ENCODE results near the gene ZNF135. TPM values are rescaled to one million over a fixed set of nuclear protein-coding genes. Genes with fewer than 3 reads are reported as not detected.

Gene ZNF135
- total RNA-seq, 1 experiment from 2014 or later, result not detected

GRCh38 chr19:58054901-58055874, 3.9 kb upstream of the ZNF135 start:
- Histone ChIP-seq H3K9me3 (ENCODE audit: low read length) (peaks cover 33% of the 10 kb centered on the region), H3K27me3 (ENCODE audit: low read length) (no peaks in the 10 kb centered on the region), H2AFZ (ENCODE audit: low read length) (no peak overlapping the region), H3K4me1 (ENCODE audit: low read length) (no peaks in the 10 kb centered on the region), H3K4me3 (ENCODE audit: low read length) (no peak overlapping the region), H3K9me2 (replicated peaks; ENCODE audit: insufficient read depth, low read length) (no peaks in the 10 kb centered on the region), H3K4me2 (ENCODE audit: low read depth, low read length, poor library complexity, severe bottlenecking) (no peak overlapping the region), H4K20me1 (ENCODE audit: insufficient read depth, low read depth, low read length) (no peaks in the 10 kb centered on the region), H3K79me2 (ENCODE audit: low read length) (no peaks in the 10 kb centered on the region), H3K36me3 (ENCODE audit: insufficient read depth, low read length) (no peaks in the 10 kb centered on the region; the same call in 1 of the 2 replicates), H3K9ac (ENCODE audit: low read length) (no peak overlapping the region), H3K27ac (ENCODE audit: low read length) (no peak overlapping the region)
- no peak for DNase-seq

DNA sequence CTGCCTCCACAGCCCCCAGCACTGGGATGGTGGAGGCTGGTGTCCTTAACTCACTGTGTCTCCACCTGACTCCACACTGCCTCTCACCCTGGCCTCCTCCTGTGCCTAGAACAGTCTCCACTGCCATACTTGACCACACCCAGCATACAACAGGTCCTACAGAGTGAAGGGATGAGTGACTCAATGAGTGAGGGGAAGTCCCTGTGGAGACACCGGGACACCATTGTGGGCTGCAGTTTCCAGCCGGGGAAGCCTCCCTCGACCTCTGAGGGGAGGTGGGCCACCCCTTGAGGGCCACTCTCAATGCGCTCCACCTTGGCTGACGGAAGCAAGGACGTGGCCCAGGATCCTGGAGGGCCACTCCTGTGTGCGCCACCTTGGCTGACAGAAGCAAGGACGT, 2.8 kb upstream of the ZNF135 start:
- Histone ChIP-seq H3K4me2 (ENCODE audit: low read depth, low read length, poor library complexity, severe bottlenecking) (no peak overlapping the region), H3K79me2 (ENCODE audit: low read length) (no peaks in the 10 kb centered on the region), H4K20me1 (ENCODE audit: insufficient read depth, low read depth, low read length) (no peaks in the 10 kb centered on the region), H3K4me3 (ENCODE audit: low read length) (no peak overlapping the region), H2AFZ (ENCODE audit: low read length) (no peak overlapping the region), H3K27me3 (ENCODE audit: low read length) (no peaks in the 10 kb centered on the region), H3K27ac (ENCODE audit: low read length) (no peak overlapping the region), H3K4me1 (ENCODE audit: low read length) (no peaks in the 10 kb centered on the region), H3K9me3 (ENCODE audit: low read length) (peaks cover 34% of the 10 kb centered on the region), H3K9ac (ENCODE audit: low read length) (no peak overlapping the region), H3K36me3 (ENCODE audit: insufficient read depth, low read length) (no peaks in the 10 kb centered on the region; the same call in 1 of the 2 replicates), H3K9me2 (replicated peaks; ENCODE audit: insufficient read depth, low read length) (no peaks in the 10 kb centered on the region)
- DNase-seq, result no peak

GRCh38 chr19:58056861-58057260, 2.2 kb upstream of the ZNF135 start:
- H3K9ac ChIP-seq (ENCODE audit: low read length), result no peak overlapping the region
- H3K9me3 ChIP-seq (ENCODE audit: low read length), result peaks cover 33% of the 10 kb centered on the region
- no peak overlapping the region for H3K4me3 ChIP-seq (ENCODE audit: low read length)
- no peak overlapping the region for H3K27ac ChIP-seq (ENCODE audit: low read length)
- no peaks in the 10 kb centered on the region for H3K36me3 ChIP-seq (ENCODE audit: insufficient read depth, low read length)
- no peaks in the 10 kb centered on the region for H3K79me2 ChIP-seq (ENCODE audit: low read length)
- no peaks in the 10 kb centered on the region for H3K9me2 ChIP-seq (replicated peaks; ENCODE audit: insufficient read depth, low read length)
- no peak overlapping the region for H3K4me2 ChIP-seq (ENCODE audit: low read depth, low read length, poor library complexity, severe bottlenecking)
- no peaks in the 10 kb centered on the region for H3K4me1 ChIP-seq (ENCODE audit: low read length)
- H2AFZ ChIP-seq (ENCODE audit: low read length), result no peak overlapping the region
- H4K20me1 ChIP-seq (ENCODE audit: insufficient read depth, low read depth, low read length), result no peaks in the 10 kb centered on the region
- no peak for DNase-seq
- no peaks in the 10 kb centered on the region for H3K27me3 ChIP-seq (ENCODE audit: low read length)

GRCh38 chr19:58058467-58058866, 615 bp upstream of the ZNF135 start:
- Histone ChIP-seq H4K20me1 (ENCODE audit: insufficient read depth, low read depth, low read length) (no peaks in the 10 kb centered on the region), H3K4me2 (ENCODE audit: low read depth, low read length, poor library complexity, severe bottlenecking) (no peak overlapping the region), H3K27ac (ENCODE audit: low read length) (no peak overlapping the region), H3K9me2 (replicated peaks; ENCODE audit: insufficient read depth, low read length) (no peaks in the 10 kb centered on the region), H3K27me3 (ENCODE audit: low read length) (no peaks in the 10 kb centered on the region), H3K79me2 (ENCODE audit: low read length) (no peaks in the 10 kb centered on the region), H3K4me1 (ENCODE audit: low read length) (no peaks in the 10 kb centered on the region), H3K4me3 (ENCODE audit: low read length) (no peak overlapping the region), H3K36me3 (ENCODE audit: insufficient read depth, low read length) (no peaks in the 10 kb centered on the region), H3K9ac (ENCODE audit: low read length) (no peak overlapping the region), H3K9me3 (ENCODE audit: low read length) (peaks cover 32% of the 10 kb centered on the region), H2AFZ (ENCODE audit: low read length) (no peak overlapping the region)
- DNase-seq, result no peak

DNA sequence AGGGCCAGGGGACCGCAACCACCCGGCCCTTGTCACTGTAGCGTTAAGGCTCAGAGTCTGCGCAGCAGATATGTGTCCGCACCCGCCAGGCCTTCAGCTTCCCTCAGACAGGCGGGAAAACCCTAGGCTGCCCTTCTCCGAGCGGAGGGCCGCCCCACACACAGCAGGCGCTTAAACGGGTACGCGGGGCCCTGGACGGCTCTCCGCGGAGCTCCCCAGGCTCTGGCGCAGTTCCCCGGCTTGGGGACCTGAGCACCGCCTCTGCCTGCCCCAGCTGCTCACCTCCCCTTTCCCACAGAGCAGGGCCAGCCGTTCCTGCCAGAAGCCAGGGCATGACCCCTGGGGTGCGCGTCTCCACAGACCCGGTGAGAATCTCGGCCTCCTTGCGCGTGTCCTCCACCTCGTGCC, 593 bp downstream of the ZNF135 start:
- no peaks in the 10 kb centered on the region for H3K79me2 ChIP-seq (ENCODE audit: low read length)
- no peaks in the 10 kb centered on the region for H3K9me2 ChIP-seq (replicated peaks; ENCODE audit: insufficient read depth, low read length)
- DNase-seq, result no peak
- H3K4me2 ChIP-seq (ENCODE audit: low read depth, low read length, poor library complexity, severe bottlenecking), result no peak overlapping the region
- H3K36me3 ChIP-seq (ENCODE audit: insufficient read depth, low read length), result no peaks in the 10 kb centered on the region
- H3K27me3 ChIP-seq (ENCODE audit: low read length), result no peaks in the 10 kb centered on the region
- H2AFZ ChIP-seq (ENCODE audit: low read length), result no peak overlapping the region
- no peaks in the 10 kb centered on the region for H4K20me1 ChIP-seq (ENCODE audit: insufficient read depth, low read depth, low read length)
- no peak overlapping the region for H3K27ac ChIP-seq (ENCODE audit: low read length)
- H3K4me1 ChIP-seq (ENCODE audit: low read length), result no peaks in the 10 kb centered on the region
- H3K4me3 ChIP-seq (ENCODE audit: low read length), result no peak overlapping the region
- H3K9ac ChIP-seq (ENCODE audit: low read length), result no peak overlapping the region
- peaks cover 29% of the 10 kb centered on the region for H3K9me3 ChIP-seq (ENCODE audit: low read length)

DNA sequence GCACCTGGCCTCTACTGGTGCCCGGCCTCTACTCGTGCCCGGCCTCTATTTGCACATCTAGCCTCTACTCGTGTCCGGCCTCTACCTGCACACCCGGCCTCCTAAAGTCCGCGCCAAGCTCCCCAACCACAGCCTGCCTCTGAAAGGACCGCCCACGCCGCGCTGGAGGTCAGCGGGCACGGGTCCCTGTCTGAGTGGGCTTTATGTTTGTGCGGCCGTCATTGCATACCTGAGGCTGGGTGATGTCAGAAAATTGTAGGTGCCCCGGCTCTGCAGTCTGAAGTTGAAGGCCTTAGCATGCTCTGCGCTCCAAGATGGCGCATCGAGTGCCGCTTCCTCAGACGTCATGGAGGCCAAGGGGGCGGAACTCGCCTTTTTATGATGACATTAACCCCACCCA, 1.1 kb downstream of the ZNF135 start:
- Histone ChIP-seq H3K79me2 (ENCODE audit: low read length) (no peaks in the 10 kb centered on the region), H3K36me3 (ENCODE audit: insufficient read depth, low read length) (no peaks in the 10 kb centered on the region), H3K27ac (ENCODE audit: low read length) (no peak overlapping the region), H3K4me3 (ENCODE audit: low read length) (no peak overlapping the region), H3K9ac (ENCODE audit: low read length) (no peak overlapping the region), H3K9me2 (replicated peaks; ENCODE audit: insufficient read depth, low read length) (no peaks in the 10 kb centered on the region), H3K4me1 (ENCODE audit: low read length) (no peaks in the 10 kb centered on the region), H4K20me1 (ENCODE audit: insufficient read depth, low read depth, low read length) (no peaks in the 10 kb centered on the region), H2AFZ (ENCODE audit: low read length) (no peak overlapping the region), H3K9me3 (ENCODE audit: low read length) (peaks cover 32% of the 10 kb centered on the region), H3K4me2 (ENCODE audit: low read depth, low read length, poor library complexity, severe bottlenecking) (no peak overlapping the region), H3K27me3 (ENCODE audit: low read length) (no peaks in the 10 kb centered on the region)
- DNase-seq, result no peak

GRCh38 chr19:58063712-58064111, 4.6 kb downstream of the ZNF135 start:
- H3K4me1 ChIP-seq (ENCODE audit: low read length), result no peaks in the 10 kb centered on the region
- no peak overlapping the region for H3K27ac ChIP-seq (ENCODE audit: low read length)
- no peak overlapping the region for H3K4me3 ChIP-seq (ENCODE audit: low read length)
- no peak for DNase-seq
- H3K9ac ChIP-seq (ENCODE audit: low read length), result no peak overlapping the region
- H3K4me2 ChIP-seq (ENCODE audit: low read depth, low read length, poor library complexity, severe bottlenecking), result no peak overlapping the region
- no peaks in the 10 kb centered on the region for H3K27me3 ChIP-seq (ENCODE audit: low read length)
- no peaks in the 10 kb centered on the region for H3K36me3 ChIP-seq (ENCODE audit: insufficient read depth, low read length)
- H2AFZ ChIP-seq (ENCODE audit: low read length), result no peak overlapping the region
- no peaks in the 10 kb centered on the region for H4K20me1 ChIP-seq (ENCODE audit: insufficient read depth, low read depth, low read length)
- no peaks in the 10 kb centered on the region for H3K9me2 ChIP-seq (replicated peaks; ENCODE audit: insufficient read depth, low read length)
- H3K79me2 ChIP-seq (ENCODE audit: low read length), result no peaks in the 10 kb centered on the region
- H3K9me3 ChIP-seq (ENCODE audit: low read length), result peaks cover 67% of the 10 kb centered on the region

GRCh38 chr19:58067240-58067912, 8.3 kb downstream of the ZNF135 start:
- Histone ChIP-seq H3K36me3 (ENCODE audit: insufficient read depth, low read length) (no peaks in the 10 kb centered on the region), H3K4me3 (ENCODE audit: low read length) (no peak overlapping the region), H3K9me3 (ENCODE audit: low read length) (peaks cover 77% of the 10 kb centered on the region), H3K4me1 (ENCODE audit: low read length) (no peaks in the 10 kb centered on the region), H3K9ac (ENCODE audit: low read length) (no peak overlapping the region), H3K4me2 (ENCODE audit: low read depth, low read length, poor library complexity, severe bottlenecking) (no peak overlapping the region), H3K27ac (ENCODE audit: low read length) (no peak overlapping the region), H3K9me2 (replicated peaks; ENCODE audit: insufficient read depth, low read length) (no peaks in the 10 kb centered on the region), H3K79me2 (ENCODE audit: low read length) (no peaks in the 10 kb centered on the region), H4K20me1 (ENCODE audit: insufficient read depth, low read depth, low read length) (no peaks in the 10 kb centered on the region), H2AFZ (ENCODE audit: low read length) (no peak overlapping the region), H3K27me3 (ENCODE audit: low read length) (no peaks in the 10 kb centered on the region)
- DNase-seq, result no peak
